A549 (cell line): Measurements from ENCODE around the gene PRDM9.

Source experiments
- CBX2 ChIP-seq: fragments of 200-600 bp; sonication (generic); IDR thresholded peaks from 2 replicates; pipeline ENCODE4 v1.6.1; 2016; ENCODE audit warnings: low read depth, mild to moderate bottlenecking, borderline replicate concordance
- CEBPB ChIP-seq, 2 experiments: fragments of >200 bp in 1 of 2; sonication (Bioruptor Twin) in 1 of 2; formaldehyde crosslinking in 1 of 2; IDR thresholded peaks; 2 replicates each; pipeline ENCODE4 v1.6.1; 2012 to 2016
- CTCF ChIP-seq: fragments of >200 bp; sonication (Bioruptor Twin); formaldehyde crosslinking; IDR thresholded peaks from 3 replicates; pipeline ENCODE4 v1.5.1; 2016
- EP300 ChIP-seq, 2 experiments: fragments of >200 bp; sonication (Bioruptor Twin); formaldehyde crosslinking; IDR thresholded peaks; 2 replicates in 1 of 2; 3 replicates in 1 of 2; pipeline ENCODE4 v1.6.1; 2016 to 2017
- MAX ChIP-seq: IDR thresholded peaks from 2 replicates; pipeline ENCODE4 v1.6.1; 2012
- PBX3 ChIP-seq: IDR thresholded peaks from 2 replicates; pipeline ENCODE4 v1.6.1; 2012
- POLR2A ChIP-seq: IDR thresholded peaks from 2 replicates; pipeline ENCODE4 v1.6.1; 2012; ENCODE audit warnings: mild to moderate bottlenecking, low read length
- RARB ChIP-seq: fragments of 250-450 bp; sonication (Bioruptor Pico); IDR thresholded peaks from 2 replicates; pipeline ENCODE4 v1.8.0; 2021; ENCODE audit warnings: mild to moderate bottlenecking, moderate library complexity
- RFX5 ChIP-seq: fragments of 450-650 bp; IDR thresholded peaks from 2 replicates; pipeline ENCODE4 v1.7.1; 2014; ENCODE audit warnings: antibody characterized with exemption, mild to moderate bottlenecking, moderate library complexity
- ZSCAN20 ChIP-seq: fragments of 250-450 bp; sonication (Bioruptor Pico); IDR thresholded peaks from 2 replicates; pipeline ENCODE4 v1.8.0; 2022; ENCODE audit warnings: mild to moderate bottlenecking, moderate library complexity

- TF ChIP-seq CTCF (no peak), POLR2A (no peak), EP300 (IDR thresholded peaks at IDR 0.05) (no peak), ZSCAN20 (no peak), MAX (no peak), PBX3 (no peak), RARB (no peak), RFX5 (no peak), CBX2 (no peak), CEBPB (IDR thresholded peaks at IDR 0.05) (no peak)
Observed at GRCh38 chr5:23473915-23474314, 33.5 kb upstream of the PRDM9 start.
